ENCODE measurements around the gene OLFM3. TPM values are rescaled to one million over a fixed set of nuclear protein-coding genes. Genes with fewer than 3 reads are reported as not detected.

The OLFM3 gene
- polyA plus RNA-seq, 1 of the 3 experiments (the other 2 are of a cell fraction): not detected

GRCh38 chr1:101977266-101977665 is 19.5 kb downstream of the OLFM3 start:
- ChIA-PET POLR2A (no interaction called here), CTCF (no interaction called here)
- Histone ChIP-seq H3K79me2 (ENCODE audit: insufficient read depth) (no peaks in the 10 kb centered on the region), H3K9me3 (no peaks in the 10 kb centered on the region), H3K9me2 (0 out of 2 replicates have a peak, but pooled peaks cover 3% of the 10 kb centered on the region), H3K27ac (ENCODE audit: low read depth in 2 of 2, low read length in 1 of 2) (no peak overlapping the region), H4K20me1 (ENCODE audit: insufficient read depth) (no peaks in the 10 kb centered on the region), H3F3A (replicated peaks; ENCODE audit: insufficient read depth) (no peaks in the 10 kb centered on the region), H3K36me3 (replicated peaks in 1 of 2; ENCODE audit: control insufficient read depth in 1 of 2, insufficient read depth in 2 of 2, low read length in 1 of 2) (no peaks in the 10 kb centered on the region), H3K27me3 (ENCODE audit: insufficient read depth) (no peaks in the 10 kb centered on the region), H3K4me3 (ENCODE audit: low read depth in 2 of 2, low read length in 1 of 2) (no peak overlapping the region), H3K9ac (no peak overlapping the region), H3K4me1 (ENCODE audit: control insufficient read depth in 1 of 2, insufficient read depth in 2 of 2, low read depth in 1 of 2, low read length in 1 of 2) (peaks cover 0 to 7% of the 10 kb centered on the region in 2 experiments; a peak in 3 of 4 replicates), H3K4me2 (no peak overlapping the region), H2AFZ (ENCODE audit: low read depth) (no peak overlapping the region)
- no peak for DNase-seq
- TF ChIP-seq, protein P1, sequence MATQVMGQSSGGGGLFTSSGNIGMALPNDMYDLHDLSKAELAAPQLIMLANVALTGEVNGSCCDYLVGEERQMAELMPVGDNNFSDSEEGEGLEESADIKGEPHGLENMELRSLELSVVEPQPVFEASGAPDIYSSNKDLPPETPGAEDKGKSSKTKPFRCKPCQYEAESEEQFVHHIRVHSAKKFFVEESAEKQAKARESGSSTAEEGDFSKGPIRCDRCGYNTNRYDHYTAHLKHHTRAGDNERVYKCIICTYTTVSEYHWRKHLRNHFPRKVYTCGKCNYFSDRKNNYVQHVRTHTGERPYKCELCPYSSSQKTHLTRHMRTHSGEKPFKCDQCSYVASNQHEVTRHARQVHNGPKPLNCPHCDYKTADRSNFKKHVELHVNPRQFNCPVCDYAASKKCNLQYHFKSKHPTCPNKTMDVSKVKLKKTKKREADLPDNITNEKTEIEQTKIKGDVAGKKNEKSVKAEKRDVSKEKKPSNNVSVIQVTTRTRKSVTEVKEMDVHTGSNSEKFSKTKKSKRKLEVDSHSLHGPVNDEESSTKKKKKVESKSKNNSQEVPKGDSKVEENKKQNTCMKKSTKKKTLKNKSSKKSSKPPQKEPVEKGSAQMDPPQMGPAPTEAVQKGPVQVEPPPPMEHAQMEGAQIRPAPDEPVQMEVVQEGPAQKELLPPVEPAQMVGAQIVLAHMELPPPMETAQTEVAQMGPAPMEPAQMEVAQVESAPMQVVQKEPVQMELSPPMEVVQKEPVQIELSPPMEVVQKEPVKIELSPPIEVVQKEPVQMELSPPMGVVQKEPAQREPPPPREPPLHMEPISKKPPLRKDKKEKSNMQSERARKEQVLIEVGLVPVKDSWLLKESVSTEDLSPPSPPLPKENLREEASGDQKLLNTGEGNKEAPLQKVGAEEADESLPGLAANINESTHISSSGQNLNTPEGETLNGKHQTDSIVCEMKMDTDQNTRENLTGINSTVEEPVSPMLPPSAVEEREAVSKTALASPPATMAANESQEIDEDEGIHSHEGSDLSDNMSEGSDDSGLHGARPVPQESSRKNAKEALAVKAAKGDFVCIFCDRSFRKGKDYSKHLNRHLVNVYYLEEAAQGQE (IDR thresholded peaks at IDR 0.05; ENCODE audit: low read depth, low read length): no peak
- TF ChIP-seq RXRA (IDR thresholded peaks at IDR 0.05; ENCODE audit: borderline replicate concordance, low read depth) (no peak), GATA2 (CRISPR knock-in tag; IDR thresholded peaks at IDR 0.05) (no peak), FOXM1 (IDR thresholded peaks at IDR 0.05; ENCODE audit: low read depth) (no peak), ELF1 (IDR thresholded peaks at IDR 0.05) (no peak), SIN3A (IDR thresholded peaks at IDR 0.05; ENCODE audit: borderline replicate concordance, low read depth, low read length) (no peak), EP300 (IDR thresholded peaks at IDR 0.05; ENCODE audit: borderline replicate concordance in 1 of 2, low read depth in 1 of 2, low read length in 1 of 2) (no peak), CTCF (IDR thresholded peaks at IDR 0.05) (no peak), TEAD4 (IDR thresholded peaks at IDR 0.05; ENCODE audit: borderline replicate concordance, insufficient read depth) (no peak), JUND (IDR thresholded peaks at IDR 0.05) (no peak), NRF1 (IDR thresholded peaks at IDR 0.05; ENCODE audit: low read depth, low read length) (no peak), YY1 (IDR thresholded peaks at IDR 0.05; ENCODE audit: low read depth) (no peak), NFIC (IDR thresholded peaks at IDR 0.05; ENCODE audit: borderline replicate concordance) (no peak), RCOR1 (IDR thresholded peaks at IDR 0.05; ENCODE audit: low read length) (no peak), EZH2phosphoT487 (IDR thresholded peaks at IDR 0.05; ENCODE audit: borderline replicate concordance, low read depth) (no peak), USF1 (IDR thresholded peaks at IDR 0.05; ENCODE audit: borderline replicate concordance, low read depth) (no peak), TAF1 (IDR thresholded peaks at IDR 0.05; ENCODE audit: borderline replicate concordance, low read depth, low read length) (no peak), CHD2 (IDR thresholded peaks at IDR 0.05; ENCODE audit: low read length, partially characterized antibody) (no peak), POLR2AphosphoS5 (IDR thresholded peaks at IDR 0.05; ENCODE audit: low read depth, low read length) (no peak)
- TF ChIP-seq, protein P2, sequence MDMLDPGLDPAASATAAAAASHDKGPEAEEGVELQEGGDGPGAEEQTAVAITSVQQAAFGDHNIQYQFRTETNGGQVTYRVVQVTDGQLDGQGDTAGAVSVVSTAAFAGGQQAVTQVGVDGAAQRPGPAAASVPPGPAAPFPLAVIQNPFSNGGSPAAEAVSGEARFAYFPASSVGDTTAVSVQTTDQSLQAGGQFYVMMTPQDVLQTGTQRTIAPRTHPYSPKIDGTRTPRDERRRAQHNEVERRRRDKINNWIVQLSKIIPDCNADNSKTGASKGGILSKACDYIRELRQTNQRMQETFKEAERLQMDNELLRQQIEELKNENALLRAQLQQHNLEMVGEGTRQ (IDR thresholded peaks at IDR 0.05; ENCODE audit: borderline replicate concordance, low read depth, low read length): no peak
- 49% methylated on average over 3 of the region's 3 CpGs for WGBS (ENCODE audit: low lambda C conversion rate)
